Epithelial cell of esophagus (primary cell): Measurements from ENCODE around the gene OR2T2.
A peak's percentile ranks its signal among the peaks of the same experiment; 100 is the strongest.
"Not testable (repeated sequence)": the region's sequence is repeated elsewhere in the genome, so short reads cannot be mapped to it uniquely, and the experiment has no call there.

Experiments used
- DNase-seq: peaks from one replicate; pipeline ENCODE4 v3.0.0; 2010; ENCODE audit warnings: low read depth
- H3K4me3 ChIP-seq: 2 replicates; pipeline ENCODE4 v1.5.1; 2011; ENCODE audit warnings: mild to moderate bottlenecking, low read length, control low read depth
- TF ChIP-seq, protein P1 (sequence below): IDR thresholded peaks from 2 replicates; pipeline ENCODE4 v1.5.1; 2011; ENCODE audit warnings: low read depth, mild to moderate bottlenecking, low read length, control low read depth, inconsistent platforms; ENCODE audit not compliant: insufficient read depth; ENCODE audit errors: missing control alignments

The OR2T2 gene, protein sequence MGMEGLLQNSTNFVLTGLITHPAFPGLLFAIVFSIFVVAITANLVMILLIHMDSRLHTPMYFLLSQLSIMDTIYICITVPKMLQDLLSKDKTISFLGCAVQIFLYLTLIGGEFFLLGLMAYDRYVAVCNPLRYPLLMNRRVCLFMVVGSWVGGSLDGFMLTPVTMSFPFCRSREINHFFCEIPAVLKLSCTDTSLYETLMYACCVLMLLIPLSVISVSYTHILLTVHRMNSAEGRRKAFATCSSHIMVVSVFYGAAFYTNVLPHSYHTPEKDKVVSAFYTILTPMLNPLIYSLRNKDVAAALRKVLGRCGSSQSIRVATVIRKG

DNA sequence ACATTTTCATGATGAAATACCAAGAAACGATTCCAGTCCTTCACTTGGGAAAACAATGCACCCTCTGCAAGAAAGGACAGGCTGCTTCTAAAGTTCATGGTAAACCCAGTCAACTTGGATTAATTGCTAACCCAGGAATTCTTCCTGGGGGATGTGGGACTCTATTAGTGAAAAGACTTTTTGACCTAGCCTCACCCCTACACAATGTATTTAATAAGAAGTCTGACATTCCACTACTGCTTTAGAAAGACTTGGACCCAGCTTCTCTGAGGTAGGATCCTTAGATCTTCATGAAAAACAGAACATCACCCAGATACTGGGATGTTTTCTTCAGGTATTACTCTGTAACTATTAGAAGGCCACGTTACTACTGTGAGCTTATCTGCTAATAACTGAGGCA lies at the start of gene OR2T2:
Gene OR2T2 (plus strand): TSS at position 239 of the 400 bp plus-strand sequence. CDS start 7,161 bp downstream, outside the sequence.
- DNase-seq, H3K4me3 ChIP-seq: not testable (repeated sequence)

DNA sequence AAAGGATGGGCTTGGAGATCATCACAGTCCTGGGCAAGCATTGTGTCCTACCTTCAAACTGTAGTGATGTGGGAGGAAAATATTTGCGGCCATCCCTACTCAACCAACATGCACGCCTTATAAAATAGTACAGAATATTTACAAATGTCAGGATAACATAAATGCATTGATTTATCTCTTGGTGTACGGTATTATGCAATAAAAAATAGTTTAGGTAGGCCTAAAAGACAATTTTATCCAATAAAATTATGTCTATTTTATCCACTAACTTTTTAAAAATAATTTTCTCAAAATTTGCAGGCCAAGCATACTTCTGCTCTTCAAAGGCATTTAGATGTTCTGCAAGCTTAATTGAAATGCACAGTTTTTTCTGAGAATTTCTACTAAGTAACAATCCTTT lies 42.7 kb upstream of the OR2T2 start, which contains the start of gene OR2T1:
Gene OR2T1 (plus strand): TSS at position 301 of the 400 bp plus-strand sequence. CDS start 3,100 bp downstream, outside the sequence.
- H3K4me3 ChIP-seq, result no peak within 1 kb of the TSS
- TF ChIP-seq, protein P1, sequence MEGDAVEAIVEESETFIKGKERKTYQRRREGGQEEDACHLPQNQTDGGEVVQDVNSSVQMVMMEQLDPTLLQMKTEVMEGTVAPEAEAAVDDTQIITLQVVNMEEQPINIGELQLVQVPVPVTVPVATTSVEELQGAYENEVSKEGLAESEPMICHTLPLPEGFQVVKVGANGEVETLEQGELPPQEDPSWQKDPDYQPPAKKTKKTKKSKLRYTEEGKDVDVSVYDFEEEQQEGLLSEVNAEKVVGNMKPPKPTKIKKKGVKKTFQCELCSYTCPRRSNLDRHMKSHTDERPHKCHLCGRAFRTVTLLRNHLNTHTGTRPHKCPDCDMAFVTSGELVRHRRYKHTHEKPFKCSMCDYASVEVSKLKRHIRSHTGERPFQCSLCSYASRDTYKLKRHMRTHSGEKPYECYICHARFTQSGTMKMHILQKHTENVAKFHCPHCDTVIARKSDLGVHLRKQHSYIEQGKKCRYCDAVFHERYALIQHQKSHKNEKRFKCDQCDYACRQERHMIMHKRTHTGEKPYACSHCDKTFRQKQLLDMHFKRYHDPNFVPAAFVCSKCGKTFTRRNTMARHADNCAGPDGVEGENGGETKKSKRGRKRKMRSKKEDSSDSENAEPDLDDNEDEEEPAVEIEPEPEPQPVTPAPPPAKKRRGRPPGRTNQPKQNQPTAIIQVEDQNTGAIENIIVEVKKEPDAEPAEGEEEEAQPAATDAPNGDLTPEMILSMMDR, result no peak
- no peak for DNase-seq

DNA sequence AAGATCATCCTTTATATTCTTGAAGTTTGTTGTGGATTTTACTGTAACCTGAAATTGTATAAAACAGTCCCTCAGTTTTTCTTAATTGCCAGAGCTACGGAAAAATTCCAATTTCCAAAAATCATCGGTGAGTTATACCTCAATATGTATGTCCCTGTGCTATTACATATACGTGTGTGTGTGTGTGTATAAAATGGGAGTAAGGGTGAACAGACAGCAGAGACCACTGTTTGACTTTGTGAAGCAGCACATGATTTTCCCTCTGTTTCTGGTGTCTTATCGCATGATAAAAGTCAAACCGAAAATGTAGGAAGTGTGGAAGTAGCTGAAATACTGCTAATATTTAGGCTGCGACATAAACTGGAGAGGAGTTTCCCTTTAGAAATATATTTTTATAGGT lies 41.4 kb upstream of the OR2T2 start:
- TF ChIP-seq, protein P1, result no peak
- no peak overlapping the region for H3K4me3 ChIP-seq
- DNase-seq, result peak; percentile 11

DNA sequence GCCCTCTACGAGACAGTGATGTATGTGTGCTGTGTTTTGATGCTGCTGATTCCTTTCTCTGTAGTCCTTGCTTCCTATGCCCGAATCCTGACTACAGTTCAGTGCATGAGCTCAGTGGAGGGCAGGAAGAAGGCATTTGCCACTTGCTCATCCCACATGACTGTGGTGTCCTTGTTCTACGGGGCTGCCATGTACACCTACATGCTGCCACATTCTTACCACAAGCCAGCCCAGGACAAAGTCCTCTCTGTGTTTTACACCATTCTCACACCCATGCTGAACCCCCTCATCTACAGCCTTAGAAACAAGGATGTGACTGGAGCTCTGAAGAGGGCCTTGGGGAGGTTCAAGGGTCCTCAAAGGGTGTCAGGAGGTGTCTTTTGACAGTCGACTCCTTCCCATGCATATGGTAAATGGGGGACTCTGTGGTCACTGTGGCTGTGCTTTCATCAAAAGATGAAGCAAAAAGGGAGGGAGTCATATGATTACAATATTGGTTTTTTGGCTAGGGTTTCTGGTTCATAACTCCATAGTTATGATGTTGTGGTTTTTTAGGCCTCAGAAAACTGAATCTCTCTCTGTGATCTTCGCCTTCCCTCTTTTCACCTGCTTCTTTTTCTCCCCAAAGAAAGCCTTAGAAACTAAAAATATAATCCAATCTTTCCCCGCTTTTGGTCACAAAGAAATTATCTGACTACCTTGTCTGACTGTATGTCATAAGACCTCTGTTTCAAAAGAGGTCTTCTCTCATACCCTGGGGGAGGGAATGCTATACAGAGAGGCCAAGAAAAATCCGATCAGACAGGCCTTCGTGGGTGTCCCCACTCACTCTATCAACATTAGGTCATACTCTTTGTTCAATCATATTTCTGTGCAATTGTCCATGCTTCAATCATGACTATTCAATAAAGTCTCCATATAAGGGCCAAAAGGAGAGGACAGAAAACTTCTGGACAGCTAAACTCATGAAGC lies 38.4 kb upstream of the OR2T2 start:
- TF ChIP-seq, protein P1, result no peak
- DNase-seq, result no peak
- H3K4me3 ChIP-seq, result no peak overlapping the region

DNA sequence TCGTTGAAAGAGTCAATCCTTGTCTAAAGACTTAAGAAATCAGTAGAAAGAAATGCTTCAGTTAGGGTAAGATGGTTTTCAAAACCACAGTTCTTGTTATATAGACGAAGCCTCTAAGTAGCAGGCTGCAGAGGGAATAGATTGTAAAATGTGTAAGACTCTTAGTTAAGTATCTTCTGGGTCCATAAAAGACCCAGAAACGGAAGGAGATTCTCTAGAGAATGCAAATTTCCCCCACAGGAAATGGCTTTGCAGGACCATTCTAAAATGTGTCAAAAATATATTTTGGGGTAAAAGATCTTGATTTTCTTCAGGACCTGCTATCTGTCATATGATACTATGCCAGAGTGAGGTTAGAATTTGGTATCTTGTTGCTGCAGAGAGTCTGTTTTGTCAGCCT lies 29.2 kb upstream of the OR2T2 start:
- TF ChIP-seq, protein P1, result no peak
- no peak overlapping the region for H3K4me3 ChIP-seq
- no peak for DNase-seq

DNA sequence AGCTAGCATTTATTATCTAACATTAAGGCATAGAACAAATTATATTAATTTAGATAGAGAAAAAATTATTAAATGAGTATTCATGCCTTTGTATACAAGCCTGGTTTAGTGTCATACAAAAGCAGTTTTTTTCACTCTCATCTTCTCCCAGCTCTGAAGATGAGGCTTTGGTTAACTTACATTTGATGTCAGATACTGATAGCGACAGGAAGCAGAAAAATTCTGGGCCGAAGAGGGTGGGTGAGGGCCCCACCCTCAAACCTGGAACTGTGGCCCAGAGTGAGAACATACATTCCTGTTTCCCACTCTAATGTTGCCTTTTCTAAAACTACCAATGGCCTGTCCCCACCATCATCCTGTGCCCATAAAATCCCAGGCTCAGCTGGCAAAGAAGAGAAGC lies 27.6 kb upstream of the OR2T2 start:
- no peak for DNase-seq
- no peak overlapping the region for H3K4me3 ChIP-seq
- TF ChIP-seq, protein P1, result no peak

DNA sequence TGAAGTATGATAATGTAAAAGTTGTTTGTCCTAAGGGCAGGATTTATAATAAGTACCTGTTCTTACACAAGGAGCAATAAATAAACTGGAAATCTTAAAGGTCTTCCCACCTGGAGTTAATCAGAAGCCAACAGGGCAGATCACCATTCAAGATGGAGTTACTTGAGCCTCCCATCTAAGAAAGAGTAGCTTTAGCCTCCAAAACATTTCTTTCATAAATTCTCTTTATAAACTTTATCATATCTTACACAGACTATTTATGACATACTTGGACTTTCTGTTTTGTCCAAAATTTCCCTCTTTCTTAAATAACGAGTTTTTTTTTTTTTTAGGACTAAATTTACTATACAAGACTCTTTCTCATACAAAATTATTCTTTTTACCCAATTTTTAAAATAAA lies 24.1 kb upstream of the OR2T2 start:
- DNase-seq, result no peak
- TF ChIP-seq, protein P1, result no peak
- H3K4me3 ChIP-seq, result no peak overlapping the region

DNA sequence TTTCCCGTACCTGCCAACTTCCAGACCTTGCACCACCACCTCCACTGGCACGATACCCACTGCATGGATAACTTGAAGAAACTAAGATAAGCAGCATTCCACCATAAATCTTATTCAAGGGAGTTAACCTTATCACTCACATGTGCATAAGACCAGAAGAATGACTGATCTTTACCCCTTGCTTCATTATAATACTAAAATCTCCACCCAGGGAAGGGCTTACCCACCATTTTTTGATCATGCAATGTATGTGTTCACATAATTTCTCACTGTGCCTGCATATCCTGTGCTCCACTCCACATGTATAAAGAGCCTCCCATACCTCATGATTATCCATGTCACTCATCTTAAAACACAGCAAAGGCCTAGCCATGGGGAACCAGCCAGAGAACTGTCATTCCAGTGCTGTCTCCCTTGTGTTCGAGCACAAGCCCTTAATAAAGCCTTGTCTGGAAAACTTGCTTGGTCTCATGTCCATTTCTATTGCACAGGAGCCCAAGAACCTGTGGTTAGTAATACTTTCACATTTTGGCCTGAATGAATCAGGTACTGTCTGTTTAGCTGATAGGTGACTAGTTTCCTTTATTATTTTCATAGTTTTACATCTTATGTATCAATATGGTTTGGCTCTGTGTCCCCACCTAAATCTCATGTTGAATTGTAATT lies 17.8 kb upstream of the OR2T2 start:
- not testable (repeated sequence) for H3K4me3 ChIP-seq, DNase-seq

DNA sequence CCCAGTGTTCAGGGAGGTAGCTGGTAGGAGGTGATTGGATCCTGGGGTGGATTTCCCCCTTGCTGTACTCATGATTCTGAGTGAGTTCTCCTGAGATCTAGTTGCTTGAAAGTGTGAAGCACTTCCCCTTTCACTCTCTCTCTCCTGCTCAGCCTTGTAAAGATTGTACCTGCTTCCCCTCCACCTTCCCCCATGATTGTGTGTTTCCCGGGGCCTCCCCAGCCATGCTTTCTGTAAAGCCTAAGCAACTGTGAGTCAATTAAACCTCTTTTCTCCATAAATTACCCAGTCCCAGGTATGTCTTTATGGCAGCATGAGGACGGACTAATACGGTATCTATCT lies 17.3 kb upstream of the OR2T2 start:
- DNase-seq, H3K4me3 ChIP-seq: not testable (repeated sequence)

DNA sequence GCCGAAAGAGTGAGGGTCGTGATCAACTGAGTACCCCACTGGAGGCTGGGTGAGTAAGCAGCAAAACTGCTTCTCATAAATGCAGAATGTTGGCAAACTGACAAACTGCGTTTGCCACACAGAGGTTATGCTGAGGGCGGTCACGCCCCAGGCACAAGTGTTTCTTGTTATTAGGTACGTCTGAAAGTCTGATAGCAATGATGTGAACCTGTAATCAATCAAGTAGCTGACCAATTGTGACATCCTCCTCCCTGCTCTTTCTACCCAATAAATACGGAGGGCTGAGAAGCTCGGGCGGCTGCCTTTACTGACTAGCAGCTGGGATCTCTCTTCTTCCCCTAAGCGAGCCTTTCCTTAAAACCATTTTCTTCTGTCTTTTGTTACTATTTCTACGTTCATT lies 13.8 kb upstream of the OR2T2 start:
- not testable (repeated sequence) for H3K4me3 ChIP-seq, DNase-seq
